GM12891 (cell line): ENCODE data around the gene ABHD10.

Experiments used
- POLR2AphosphoS5 ChIP-seq: IDR thresholded peaks from 2 replicates; pipeline ENCODE4 v1.6.1; 2011; ENCODE audit warnings: low read depth, low read length, control low read depth
- TAF1 ChIP-seq: IDR thresholded peaks from 2 replicates; pipeline ENCODE4 v1.6.1; 2011; ENCODE audit warnings: low read depth, low read length, control low read depth

DNA sequence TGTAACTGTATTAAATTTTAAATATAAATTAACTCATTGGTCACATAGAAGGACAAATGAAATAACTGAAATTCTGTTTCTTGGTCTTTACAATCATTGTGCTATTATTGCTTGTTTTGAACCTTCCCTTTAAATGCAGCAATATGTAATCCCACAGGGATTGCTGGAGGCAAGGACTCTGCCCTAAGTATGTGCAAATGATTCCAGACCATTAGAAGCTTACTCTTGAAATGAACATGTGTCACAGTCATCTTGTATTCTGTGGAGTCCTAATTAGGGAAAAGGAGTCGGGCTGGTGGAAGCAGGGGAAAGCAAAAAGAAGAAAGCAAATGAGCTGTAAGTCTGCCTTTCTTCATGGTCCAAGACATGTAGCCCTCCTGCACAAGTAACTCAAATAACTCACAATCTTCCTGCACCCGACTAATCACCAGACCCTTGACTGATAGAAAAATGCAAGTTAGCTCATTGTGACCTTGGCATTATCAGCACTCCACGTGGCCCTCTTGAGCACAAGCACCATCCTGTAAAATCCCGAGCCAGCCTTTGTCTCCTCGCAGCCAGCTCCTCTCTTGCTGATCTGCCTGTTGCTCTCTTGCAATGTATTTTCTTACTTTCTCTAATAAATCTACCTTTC lies 53.4 kb downstream of the ABHD10 start:
- no peak for TF ChIP-seq POLR2AphosphoS5
- no peak for TF ChIP-seq TAF1
